AG04449 (cell line): ENCODE results near the gene GGA2.

Source experiments
- CTCF ChIA-PET: fragments of 350-600 bp; formaldehyde crosslinking; extraction: SDS; loops from one replicate; lab custom pipeline; 2021; ENCODE audit warnings: antibody characterized with exemption; lab: Yijun Ruan, JAX
- POLR2A ChIA-PET: fragments of 400-600, 350-600 bp; formaldehyde crosslinking; extraction: SDS; loops from one replicate; lab custom pipeline; 2020; ENCODE audit warnings: antibody characterized with exemption, inconsistent platforms; lab: Yijun Ruan, JAX
- DNase-seq: peaks from one replicate; pipeline ENCODE4 v3.0.0-alpha.2; 2010; ENCODE audit warnings: low read depth, low spot score
- H3K4me3 ChIP-seq: 2 replicates; pipeline ENCODE4 v1.5.1; 2011; ENCODE audit warnings: low read depth, mild to moderate bottlenecking, control low read depth, low read length
- TF ChIP-seq, protein P1 (sequence below): IDR thresholded peaks from one replicate; pipeline ENCODE4 v1.5.1; 2011; ENCODE audit warnings: mild to moderate bottlenecking, moderate library complexity, low read length, control low read depth, inconsistent platforms; ENCODE audit not compliant: insufficient read depth; ENCODE audit errors: missing control alignments

Gene GGA2

DNA sequence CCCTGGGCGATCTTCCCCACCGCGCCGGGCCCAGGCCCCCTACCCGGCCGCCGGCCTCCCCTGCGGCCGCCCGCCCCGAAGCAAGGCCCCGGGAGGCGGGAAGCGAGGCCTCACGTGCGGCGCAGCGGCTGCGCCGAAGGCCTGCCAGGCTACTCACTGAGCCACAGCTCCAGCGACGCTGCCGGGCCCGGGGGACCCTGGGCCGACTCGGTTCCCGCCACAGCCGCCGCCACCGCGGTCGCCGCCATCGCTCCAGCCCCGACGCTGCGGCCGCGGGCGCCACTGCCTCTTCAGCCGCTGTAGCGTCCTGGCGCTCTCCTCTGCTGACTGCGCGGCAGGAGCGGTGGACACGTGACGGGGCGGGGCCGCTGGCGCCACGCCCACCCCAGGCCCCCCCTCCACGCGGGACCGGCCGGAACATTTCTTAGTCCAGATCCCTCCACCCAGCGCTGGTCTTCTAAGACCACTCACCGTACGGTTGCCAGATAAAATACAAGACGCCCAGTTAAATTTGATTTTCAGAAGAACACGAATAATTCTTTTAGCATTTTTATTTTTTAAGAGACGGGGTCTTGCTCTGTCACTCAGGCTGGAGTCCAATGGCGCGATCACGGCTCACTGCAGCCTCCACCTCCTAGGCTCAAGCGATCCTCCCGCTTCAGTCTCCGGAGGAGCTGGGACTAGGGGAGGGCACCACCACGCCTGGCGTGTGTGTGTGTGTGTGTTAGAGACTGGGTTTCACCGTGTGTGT is at the start of gene GGA2:
TSS of gene GGA2 (minus strand) at position 331 of the 751 bp plus-strand sequence. CDS start at position 248, 83 bp downstream.
- POLR2A ChIA-PET, result interaction anchor here (1.3 kb wide), 1 partner anchor 29 kb away, joined by 5 read pairs; no protein-coding TSS in a partner anchor
- TF ChIP-seq, protein P1, sequence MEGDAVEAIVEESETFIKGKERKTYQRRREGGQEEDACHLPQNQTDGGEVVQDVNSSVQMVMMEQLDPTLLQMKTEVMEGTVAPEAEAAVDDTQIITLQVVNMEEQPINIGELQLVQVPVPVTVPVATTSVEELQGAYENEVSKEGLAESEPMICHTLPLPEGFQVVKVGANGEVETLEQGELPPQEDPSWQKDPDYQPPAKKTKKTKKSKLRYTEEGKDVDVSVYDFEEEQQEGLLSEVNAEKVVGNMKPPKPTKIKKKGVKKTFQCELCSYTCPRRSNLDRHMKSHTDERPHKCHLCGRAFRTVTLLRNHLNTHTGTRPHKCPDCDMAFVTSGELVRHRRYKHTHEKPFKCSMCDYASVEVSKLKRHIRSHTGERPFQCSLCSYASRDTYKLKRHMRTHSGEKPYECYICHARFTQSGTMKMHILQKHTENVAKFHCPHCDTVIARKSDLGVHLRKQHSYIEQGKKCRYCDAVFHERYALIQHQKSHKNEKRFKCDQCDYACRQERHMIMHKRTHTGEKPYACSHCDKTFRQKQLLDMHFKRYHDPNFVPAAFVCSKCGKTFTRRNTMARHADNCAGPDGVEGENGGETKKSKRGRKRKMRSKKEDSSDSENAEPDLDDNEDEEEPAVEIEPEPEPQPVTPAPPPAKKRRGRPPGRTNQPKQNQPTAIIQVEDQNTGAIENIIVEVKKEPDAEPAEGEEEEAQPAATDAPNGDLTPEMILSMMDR, result no peak
- peak within 1 kb of the TSS; percentile 77 for H3K4me3 ChIP-seq
- no peak for DNase-seq
- CTCF ChIA-PET, result interaction anchor here (1.0 to 1.8 kb wide), 4 partner anchors 15 to 87 kb away, joined by 3 to 7 read pairs (median 4); no protein-coding TSS in a partner anchor

GRCh38 chr16:23557779-23558702 is 47.7 kb upstream of the GGA2 start:
- ChIA-PET CTCF (interaction anchor here (0.6 to 3.1 kb wide), 20 partner anchors 9 to 375 kb away, joined by 3 to 21 read pairs (median 5); partner anchors contain the start of genes GGA2 and NDUFAB1), POLR2A (interaction anchor here (0.6 to 1.5 kb wide), 9 partner anchors 11 to 1581 kb away, joined by 3 to 6 read pairs (median 3); no protein-coding TSS in a partner anchor)
- peak overlapping the region; percentile 96 for H3K4me3 ChIP-seq
- TF ChIP-seq, protein P1, result no peak
- no peak for DNase-seq

GRCh38 chr16:23556881-23557778 is 46.8 kb upstream of the GGA2 start, which contains the start of the genes EARS2 and UBFD1:
Gene EARS2 (minus strand): TSS chr16:23557350. CDS start chr16:23557343, 7 bp downstream.
Gene UBFD1 (plus strand): TSS chr16:23557727. CDS start chr16:23557743, 16 bp downstream.
- H3K4me3 ChIP-seq, result peak within 1 kb of the TSS; percentile 96
- TF ChIP-seq, protein P1, result peak; percentile 92
- ChIA-PET POLR2A (interaction anchor here (0.6 to 1.1 kb wide), 8 partner anchors 12 to 1582 kb away, joined by 3 to 6 read pairs (median 3); no protein-coding TSS in a partner anchor), CTCF (interaction anchor here (0.6 to 3.1 kb wide), 20 partner anchors 9 to 374 kb away, joined by 3 to 21 read pairs (median 5); partner anchors contain the start of gene NDUFAB1)
- DNase-seq, result peak; percentile 93

GRCh38 chr16:23554536-23554935 is 44.2 kb upstream of the GGA2 start:
- ChIA-PET CTCF (interaction anchor here (0.8 to 1.7 kb wide), 5 partner anchors 9 to 42 kb away, joined by 3 to 5 read pairs (median 4); partner anchors contain the start of gene NDUFAB1), POLR2A (interaction anchor here (0.7 kb wide), 1 partner anchor 1262 kb away, joined by 3 read pairs; no protein-coding TSS in a partner anchor)
- no peak for DNase-seq
- TF ChIP-seq, protein P1, result no peak
- no peak overlapping the region for H3K4me3 ChIP-seq

DNA sequence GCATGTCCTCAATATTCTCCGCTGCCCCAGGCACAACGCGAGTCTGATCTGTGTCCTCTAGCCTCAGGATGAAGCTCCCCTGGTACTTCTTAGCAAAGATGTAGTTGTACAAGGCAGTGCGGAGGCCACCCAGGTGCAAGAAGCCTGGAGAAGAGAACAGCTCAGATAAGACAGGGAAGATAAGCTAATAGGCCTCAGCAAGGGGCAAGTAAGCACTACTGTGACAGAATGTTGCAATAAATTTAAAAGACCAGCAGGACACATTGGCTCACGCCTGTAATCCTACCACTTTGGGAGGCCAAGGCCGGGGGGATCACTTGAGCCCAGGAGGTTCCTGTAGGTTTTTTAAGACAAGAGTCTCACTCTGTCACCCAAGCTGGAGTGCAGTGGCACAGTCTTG is 41.9 kb upstream of the GGA2 start:
- CTCF ChIA-PET, result no interaction called here
- H3K4me3 ChIP-seq, result no peak overlapping the region
- TF ChIP-seq, protein P1, result no peak
- no peak for DNase-seq
- POLR2A ChIA-PET, result no interaction called here
